Measurements from ENCODE around the gene ZNF394. TPM values are rescaled to one million over a fixed set of nuclear protein-coding genes. Genes with fewer than 3 reads are reported as not detected.

Gene ZNF394
- total and polyA plus RNA-seq, 9 of the 15 experiments (the other 6 are each of a cell fraction or from before 2014, with no cell fraction given): 2.9 to 32.2 (median 24.2) TPM

DNA sequence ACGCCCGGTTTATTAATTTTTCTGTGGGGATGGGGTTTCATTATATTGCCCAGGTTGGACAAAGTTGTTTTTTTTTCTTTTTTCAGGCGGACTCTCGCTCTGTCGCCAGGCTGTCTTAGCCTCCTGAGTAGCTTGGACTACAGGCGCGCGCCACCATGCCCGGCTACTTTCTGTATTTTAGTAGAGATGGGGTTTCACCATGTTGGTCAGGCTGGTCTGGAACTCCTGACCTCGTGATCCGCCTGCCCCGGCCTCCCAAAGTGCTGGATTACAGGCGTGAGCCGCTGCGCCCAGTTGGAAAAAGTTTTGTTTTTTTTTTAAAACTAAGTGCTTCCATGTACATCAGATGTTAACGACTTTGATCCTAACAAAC is 542 bp upstream of the ZNF394 start:
- BruUV-seq (replicated peaks): no TSS peak
- H3K27ac ChIP-seq (ENCODE audit: extremely low read depth, low read depth, low read length): peak overlapping the region; percentile 87
- no peak for TF ChIP-seq MAZ (CRISPR knock-in tag; conservative IDR thresholded peaks at IDR 0.05 in 1 of 2, IDR thresholded peaks at IDR 0.05 in 1 of 2)
- TF ChIP-seq, protein P1, sequence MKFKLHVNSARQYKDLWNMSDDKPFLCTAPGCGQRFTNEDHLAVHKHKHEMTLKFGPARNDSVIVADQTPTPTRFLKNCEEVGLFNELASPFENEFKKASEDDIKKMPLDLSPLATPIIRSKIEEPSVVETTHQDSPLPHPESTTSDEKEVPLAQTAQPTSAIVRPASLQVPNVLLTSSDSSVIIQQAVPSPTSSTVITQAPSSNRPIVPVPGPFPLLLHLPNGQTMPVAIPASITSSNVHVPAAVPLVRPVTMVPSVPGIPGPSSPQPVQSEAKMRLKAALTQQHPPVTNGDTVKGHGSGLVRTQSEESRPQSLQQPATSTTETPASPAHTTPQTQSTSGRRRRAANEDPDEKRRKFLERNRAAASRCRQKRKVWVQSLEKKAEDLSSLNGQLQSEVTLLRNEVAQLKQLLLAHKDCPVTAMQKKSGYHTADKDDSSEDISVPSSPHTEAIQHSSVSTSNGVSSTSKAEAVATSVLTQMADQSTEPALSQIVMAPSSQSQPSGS (CRISPR knock-in tag; IDR thresholded peaks at IDR 0.05): no peak
- TF ChIP-seq ERF (CRISPR knock-in tag; IDR thresholded peaks at IDR 0.05): no peak
- no peak for TF ChIP-seq PRPF4 (IDR thresholded peaks at IDR 0.05; ENCODE audit: insufficient read depth, low read depth, low read length, poor library complexity, severe bottlenecking)
- no peak for TF ChIP-seq ETV1 (tag; conservative IDR thresholded peaks at IDR 0.05; ENCODE audit: low read depth)
- TF ChIP-seq, protein P2, sequence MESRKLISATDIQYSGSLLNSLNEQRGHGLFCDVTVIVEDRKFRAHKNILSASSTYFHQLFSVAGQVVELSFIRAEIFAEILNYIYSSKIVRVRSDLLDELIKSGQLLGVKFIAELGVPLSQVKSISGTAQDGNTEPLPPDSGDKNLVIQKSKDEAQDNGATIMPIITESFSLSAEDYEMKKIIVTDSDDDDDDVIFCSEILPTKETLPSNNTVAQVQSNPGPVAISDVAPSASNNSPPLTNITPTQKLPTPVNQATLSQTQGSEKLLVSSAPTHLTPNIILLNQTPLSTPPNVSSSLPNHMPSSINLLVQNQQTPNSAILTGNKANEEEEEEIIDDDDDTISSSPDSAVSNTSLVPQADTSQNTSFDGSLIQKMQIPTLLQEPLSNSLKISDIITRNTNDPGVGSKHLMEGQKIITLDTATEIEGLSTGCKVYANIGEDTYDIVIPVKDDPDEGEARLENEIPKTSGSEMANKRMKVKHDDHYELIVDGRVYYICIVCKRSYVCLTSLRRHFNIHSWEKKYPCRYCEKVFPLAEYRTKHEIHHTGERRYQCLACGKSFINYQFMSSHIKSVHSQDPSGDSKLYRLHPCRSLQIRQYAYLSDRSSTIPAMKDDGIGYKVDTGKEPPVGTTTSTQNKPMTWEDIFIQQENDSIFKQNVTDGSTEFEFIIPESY (CRISPR knock-in tag; IDR thresholded peaks at IDR 0.05): peak; percentile 43; the same call in 1 of the 2 replicates
- TF ChIP-seq ZNF3 (CRISPR knock-in tag; IDR thresholded peaks at IDR 0.05): no peak
- TF ChIP-seq ZBTB1 (CRISPR knock-in tag; IDR thresholded peaks at IDR 0.05; ENCODE audit: borderline replicate concordance, low read depth): 0 out of 2 replicates have a peak, but pooled peaks have one; percentile 2
- no peak for TF ChIP-seq NBN (IDR thresholded peaks at IDR 0.05; ENCODE audit: low read depth)
- peak; percentile 13; the same call in 1 of the 2 replicates for TF ChIP-seq TRIM28 (IDR thresholded peaks at IDR 0.05)
- TF ChIP-seq CHCHD3 (CRISPR knock-in tag; IDR thresholded peaks at IDR 0.05): 0 out of 2 replicates have a peak, but pooled peaks have one; percentile 59
- no peak for TF ChIP-seq ZNF766 (CRISPR knock-in tag; conservative IDR thresholded peaks at IDR 0.05)
- no peak for TF ChIP-seq ZNF445 (CRISPR knock-in tag; IDR thresholded peaks at IDR 0.05; ENCODE audit: low read depth)
- TF ChIP-seq ZC3H8 (IDR thresholded peaks at IDR 0.05): 0 out of 2 replicates have a peak, but pooled peaks have one; percentile 41
- 0 out of 2 replicates have a peak, but pooled peaks have one; percentile 27 for TF ChIP-seq SMARCA5 (IDR thresholded peaks at IDR 0.05)
- TF ChIP-seq, protein P3, sequence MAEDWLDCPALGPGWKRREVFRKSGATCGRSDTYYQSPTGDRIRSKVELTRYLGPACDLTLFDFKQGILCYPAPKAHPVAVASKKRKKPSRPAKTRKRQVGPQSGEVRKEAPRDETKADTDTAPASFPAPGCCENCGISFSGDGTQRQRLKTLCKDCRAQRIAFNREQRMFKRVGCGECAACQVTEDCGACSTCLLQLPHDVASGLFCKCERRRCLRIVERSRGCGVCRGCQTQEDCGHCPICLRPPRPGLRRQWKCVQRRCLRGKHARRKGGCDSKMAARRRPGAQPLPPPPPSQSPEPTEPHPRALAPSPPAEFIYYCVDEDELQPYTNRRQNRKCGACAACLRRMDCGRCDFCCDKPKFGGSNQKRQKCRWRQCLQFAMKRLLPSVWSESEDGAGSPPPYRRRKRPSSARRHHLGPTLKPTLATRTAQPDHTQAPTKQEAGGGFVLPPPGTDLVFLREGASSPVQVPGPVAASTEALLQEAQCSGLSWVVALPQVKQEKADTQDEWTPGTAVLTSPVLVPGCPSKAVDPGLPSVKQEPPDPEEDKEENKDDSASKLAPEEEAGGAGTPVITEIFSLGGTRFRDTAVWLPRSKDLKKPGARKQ (CRISPR knock-in tag; IDR thresholded peaks at IDR 0.05): no peak
- no peak for TF ChIP-seq CEBPB (tag; IDR thresholded peaks at IDR 0.05)
- TF ChIP-seq BCOR (IDR thresholded peaks at IDR 0.05): peak; percentile 35; the same call in 1 of the 2 replicates

More for the DNA sequence above, 542 bp upstream of the ZNF394 start:
- H3K36me3 ChIP-seq (ENCODE audit: control insufficient read depth, insufficient read depth, low read length): peaks cover 32% of the 10 kb centered on the region
- H3K4me1 ChIP-seq (replicated peaks in 1 of 2; ENCODE audit: control insufficient read depth in 2 of 2, insufficient read depth in 2 of 2, low read length in 2 of 2): peaks cover 5 to 27% of the 10 kb centered on the region in 2 experiments; a peak in 3 of 5 replicates
- peak overlapping the region; percentile 93 for H3K4me2 ChIP-seq (ENCODE audit: insufficient read depth, low read length)
- H3K27me3 ChIP-seq (ENCODE audit: control insufficient read depth in 2 of 2, insufficient read depth in 2 of 2, low read length in 2 of 2): no peaks in the 10 kb centered on the region
- FAIRE-seq: no peak
- peak overlapping the region; percentile 97 for H3K4me3 ChIP-seq
- intact Hi-C loops (cut with micrococcal nuclease) (loop anchor here (1.0 kb wide), 1 partner anchor 28 kb away; the partner anchor contains the start of gene ZNF789), in situ Hi-C loops (cut with MboI) (no loop called here)
- H3K9me3 ChIP-seq (replicated peaks; ENCODE audit: control insufficient read depth, insufficient read depth, low read depth, low read length): peaks cover 7% of the 10 kb centered on the region; the same call in 1 of the 2 replicates
- WGBS (ENCODE audit: insufficient coverage, low coverage, missing lambda C conversion rate): 43% methylated on average over 16 of the region's 16 CpGs
- CTCF ChIA-PET (ENCODE audit: low intra/inter-chr PET ratio): interaction anchor here (0.6 kb wide), 1 partner anchor 52 kb away, joined by 3 read pairs; no protein-coding TSS in a partner anchor
- POLR2A ChIA-PET: interaction anchor here (0.8 to 1.4 kb wide), 3 partner anchors 21 to 334 kb away, joined by 3 to 4 read pairs (median 3); no protein-coding TSS in a partner anchor
- ATAC-seq: no peak
- H3K9ac ChIP-seq (ENCODE audit: insufficient read depth in 1 of 2, low read depth in 2 of 2, low read length in 2 of 2): peak overlapping the region; percentile 84 to 99
- peaks cover 20% of the 10 kb centered on the region for H4K20me1 ChIP-seq (replicated peaks; ENCODE audit: control insufficient read depth, insufficient read depth, low read length)
- peaks cover 3% of the 10 kb centered on the region for H3K9me1 ChIP-seq (ENCODE audit: control insufficient read depth, insufficient read depth, low read length)
- H3K79me2 ChIP-seq (ENCODE audit: control insufficient read depth, insufficient read depth, low read length): peaks cover 53% of the 10 kb centered on the region
- H2AFZ ChIP-seq (ENCODE audit: low read depth, low read length): peak overlapping the region; percentile 87
- DNase-seq (ENCODE audit: extremely low read depth in 1 of 4, low spot score in 3 of 4): no peak

All from K562 (cell line).